KMS-11 (cell line): ENCODE results near the gene COG2.
A peak's percentile ranks its signal among the peaks of the same experiment; 100 is the strongest.
"Not testable (repeated sequence)": the region's sequence is repeated elsewhere in the genome, so short reads cannot be mapped to it uniquely, and the experiment has no call there.

Experiments
- H2AFZ ChIP-seq: fragments of 200-600 bp; sonication (generic); 2 replicates; pipeline ENCODE4 v1.6.1; 2016; ENCODE audit warnings: antibody characterized with exemption, mixed run types, low read depth
- H3K27ac ChIP-seq: fragments of 200-600 bp; sonication (generic); 2 replicates; pipeline ENCODE4 v1.6.1; 2016; ENCODE audit warnings: mild to moderate bottlenecking, mixed run types
- H3K27me3 ChIP-seq: fragments of 200-600 bp; sonication (generic); 2 replicates; pipeline ENCODE4 v1.6.1; 2017; ENCODE audit warnings: mild to moderate bottlenecking, low read depth, mixed run types, moderate library complexity; ENCODE audit not compliant: insufficient read depth
- H3K36me3 ChIP-seq: fragments of 200-600 bp; sonication (generic); 2 replicates; pipeline ENCODE4 v1.6.1; 2017; ENCODE audit warnings: mild to moderate bottlenecking, mixed run types; ENCODE audit not compliant: insufficient read depth
- H3K4me1 ChIP-seq: fragments of 200-600 bp; sonication (generic); 2 replicates; pipeline ENCODE4 v1.6.1; 2016; ENCODE audit warnings: mild to moderate bottlenecking, low read depth, mixed run types; ENCODE audit not compliant: poor library complexity, severe bottlenecking
- H3K4me2 ChIP-seq: fragments of 200-600 bp; sonication (generic); 2 replicates; pipeline ENCODE4 v1.7.0; 2016; ENCODE audit warnings: mild to moderate bottlenecking, mixed run types
- H3K4me3 ChIP-seq: fragments of 200-600 bp; sonication (generic); IDR thresholded peaks from 2 replicates; pipeline ENCODE4 v1.6.1; 2017; ENCODE audit warnings: low read depth, low read length, mixed read lengths; ENCODE audit not compliant: insufficient read depth
- H3K79me2 ChIP-seq: fragments of 200-600 bp; sonication (generic); 2 replicates; pipeline ENCODE4 v1.6.1; 2016; ENCODE audit warnings: low read depth, mixed run types; ENCODE audit not compliant: insufficient read depth
- H3K9ac ChIP-seq: fragments of 200-600 bp; sonication (generic); 2 replicates; pipeline ENCODE4 v1.6.1; 2016; ENCODE audit warnings: mild to moderate bottlenecking, mixed run types
- H4K20me1 ChIP-seq: fragments of 200-600 bp; sonication (generic); 2 replicates; pipeline ENCODE4 v1.6.1; 2016; ENCODE audit warnings: mild to moderate bottlenecking, mixed run types; ENCODE audit not compliant: insufficient read depth
- TF ChIP-seq, protein P1 (sequence below): fragments of 200-600 bp; sonication (generic); conservative IDR thresholded peaks from 2 replicates; pipeline ENCODE4 v1.6.1; 2017; ENCODE audit warnings: low read depth, mild to moderate bottlenecking, antibody characterized with exemption, low read length, moderate library complexity, mixed read lengths

COG2 gene

DNA sequence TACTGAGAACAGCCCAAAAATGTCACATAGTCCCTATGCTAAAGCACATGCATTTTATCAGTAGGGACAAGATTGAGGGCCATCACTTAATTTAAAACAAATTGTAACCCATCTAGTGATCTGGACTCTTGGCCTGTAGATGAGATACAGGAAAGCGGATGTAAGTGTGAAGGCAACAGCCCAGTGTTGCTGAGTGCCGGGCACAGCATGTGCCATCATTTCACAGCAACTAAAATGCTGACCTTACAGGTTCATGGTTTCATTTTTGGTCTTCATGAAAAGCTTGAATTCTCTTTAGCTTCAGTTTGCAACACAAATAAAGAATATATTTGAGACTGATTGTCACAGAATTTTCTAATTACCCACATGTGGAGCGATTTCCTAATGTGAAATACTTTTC, 5.8 kb downstream of the COG2 start:
- Histone ChIP-seq H3K79me2 (peaks cover 91% of the 10 kb centered on the region), H3K27me3 (no peaks in the 10 kb centered on the region), H3K27ac (no peak overlapping the region), H3K4me1 (peaks cover 39% of the 10 kb centered on the region), H3K4me2 (peak overlapping the region; percentile 17), H4K20me1 (no peaks in the 10 kb centered on the region; the same call in 1 of the 2 replicates), H3K4me3 (no peak overlapping the region), H2AFZ (no peak overlapping the region), H3K36me3 (no peaks in the 10 kb centered on the region), H3K9ac (no peak overlapping the region)
- TF ChIP-seq, protein P1, sequence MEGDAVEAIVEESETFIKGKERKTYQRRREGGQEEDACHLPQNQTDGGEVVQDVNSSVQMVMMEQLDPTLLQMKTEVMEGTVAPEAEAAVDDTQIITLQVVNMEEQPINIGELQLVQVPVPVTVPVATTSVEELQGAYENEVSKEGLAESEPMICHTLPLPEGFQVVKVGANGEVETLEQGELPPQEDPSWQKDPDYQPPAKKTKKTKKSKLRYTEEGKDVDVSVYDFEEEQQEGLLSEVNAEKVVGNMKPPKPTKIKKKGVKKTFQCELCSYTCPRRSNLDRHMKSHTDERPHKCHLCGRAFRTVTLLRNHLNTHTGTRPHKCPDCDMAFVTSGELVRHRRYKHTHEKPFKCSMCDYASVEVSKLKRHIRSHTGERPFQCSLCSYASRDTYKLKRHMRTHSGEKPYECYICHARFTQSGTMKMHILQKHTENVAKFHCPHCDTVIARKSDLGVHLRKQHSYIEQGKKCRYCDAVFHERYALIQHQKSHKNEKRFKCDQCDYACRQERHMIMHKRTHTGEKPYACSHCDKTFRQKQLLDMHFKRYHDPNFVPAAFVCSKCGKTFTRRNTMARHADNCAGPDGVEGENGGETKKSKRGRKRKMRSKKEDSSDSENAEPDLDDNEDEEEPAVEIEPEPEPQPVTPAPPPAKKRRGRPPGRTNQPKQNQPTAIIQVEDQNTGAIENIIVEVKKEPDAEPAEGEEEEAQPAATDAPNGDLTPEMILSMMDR, result no peak

GRCh38 chr1:230650300-230650699, 8.0 kb downstream of the COG2 start:
- no peaks in the 10 kb centered on the region; the same call in 1 of the 2 replicates for H4K20me1 ChIP-seq
- H3K27ac ChIP-seq, result no peak overlapping the region
- no peak overlapping the region for H3K4me3 ChIP-seq
- TF ChIP-seq, protein P1, result no peak
- peaks cover 88% of the 10 kb centered on the region for H3K79me2 ChIP-seq
- no peak overlapping the region for H2AFZ ChIP-seq
- H3K27me3 ChIP-seq, result no peaks in the 10 kb centered on the region
- H3K4me1 ChIP-seq, result peaks cover 24% of the 10 kb centered on the region
- H3K4me2 ChIP-seq, result no peak overlapping the region
- H3K36me3 ChIP-seq, result no peaks in the 10 kb centered on the region
- H3K9ac ChIP-seq, result no peak overlapping the region

DNA sequence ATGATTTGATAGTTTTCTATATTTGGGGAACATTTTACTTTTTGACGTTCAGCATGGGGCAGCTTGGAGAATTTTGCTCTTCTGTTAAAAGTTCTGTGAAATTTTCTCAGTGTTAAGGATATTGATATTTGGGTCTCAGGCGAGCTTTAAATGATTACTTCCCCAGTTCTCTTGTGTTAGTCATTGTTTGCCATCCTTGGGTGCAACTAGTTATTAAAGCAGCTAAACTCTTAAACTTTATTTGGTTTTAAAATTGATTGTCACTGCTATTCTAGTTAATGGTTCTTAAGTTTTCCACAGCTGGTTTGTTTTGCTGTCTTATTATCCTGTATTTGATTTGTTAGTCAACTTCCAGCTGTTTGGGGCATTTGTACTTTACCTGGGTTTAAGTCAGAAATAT, 9.0 kb downstream of the COG2 start:
- H3K36me3 ChIP-seq, result no peaks in the 10 kb centered on the region
- TF ChIP-seq, protein P1, result no peak
- H3K4me3 ChIP-seq, result no peak overlapping the region
- H3K9ac ChIP-seq, result no peak overlapping the region
- H2AFZ ChIP-seq, result no peak overlapping the region
- H3K27me3 ChIP-seq, result no peaks in the 10 kb centered on the region
- no peaks in the 10 kb centered on the region; the same call in 1 of the 2 replicates for H4K20me1 ChIP-seq
- no peak overlapping the region for H3K27ac ChIP-seq
- no peak overlapping the region for H3K4me2 ChIP-seq
- peaks cover 90% of the 10 kb centered on the region for H3K79me2 ChIP-seq
- peaks cover 24% of the 10 kb centered on the region for H3K4me1 ChIP-seq

- H3K27ac ChIP-seq, H3K4me1 ChIP-seq, H3K27me3 ChIP-seq, H3K36me3 ChIP-seq, H3K4me2 ChIP-seq, H4K20me1 ChIP-seq, H3K4me3 ChIP-seq, H2AFZ ChIP-seq, H3K9ac ChIP-seq: not testable (repeated sequence)
- peaks cover 61% of the 10 kb centered on the region for H3K79me2 ChIP-seq
These were observed 14.4 kb downstream of the COG2 start for GRCh38 chr1:230656719-230657118.

DNA sequence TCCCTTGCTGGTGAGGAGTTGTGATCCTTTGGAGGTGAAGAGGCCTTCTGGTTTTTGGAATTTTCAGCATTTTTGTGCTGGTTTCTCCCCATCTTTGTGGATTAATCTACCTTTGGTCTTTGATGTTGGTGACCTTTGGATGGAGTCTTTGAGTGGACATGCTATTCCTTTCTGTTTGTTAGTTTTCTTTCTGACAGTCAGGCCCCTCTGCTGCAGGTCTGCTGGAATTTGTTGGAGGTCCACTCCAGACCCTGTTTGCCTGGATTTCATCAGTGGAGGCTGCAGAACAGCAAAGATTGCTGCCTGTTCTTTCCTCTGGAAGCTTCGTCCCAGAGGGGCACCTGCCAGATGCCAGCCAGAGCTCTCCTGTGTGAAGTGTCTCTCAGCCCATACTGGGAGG, 15.8 kb downstream of the COG2 start:
- not testable (repeated sequence) for H3K4me1 ChIP-seq, H3K36me3 ChIP-seq, H3K27me3 ChIP-seq, H2AFZ ChIP-seq, H3K27ac ChIP-seq, H3K4me3 ChIP-seq, H4K20me1 ChIP-seq, H3K9ac ChIP-seq, H3K4me2 ChIP-seq
- peaks cover 50% of the 10 kb centered on the region for H3K79me2 ChIP-seq
